Measurements from ENCODE around the gene MED14.

Gene MED14

DNA sequence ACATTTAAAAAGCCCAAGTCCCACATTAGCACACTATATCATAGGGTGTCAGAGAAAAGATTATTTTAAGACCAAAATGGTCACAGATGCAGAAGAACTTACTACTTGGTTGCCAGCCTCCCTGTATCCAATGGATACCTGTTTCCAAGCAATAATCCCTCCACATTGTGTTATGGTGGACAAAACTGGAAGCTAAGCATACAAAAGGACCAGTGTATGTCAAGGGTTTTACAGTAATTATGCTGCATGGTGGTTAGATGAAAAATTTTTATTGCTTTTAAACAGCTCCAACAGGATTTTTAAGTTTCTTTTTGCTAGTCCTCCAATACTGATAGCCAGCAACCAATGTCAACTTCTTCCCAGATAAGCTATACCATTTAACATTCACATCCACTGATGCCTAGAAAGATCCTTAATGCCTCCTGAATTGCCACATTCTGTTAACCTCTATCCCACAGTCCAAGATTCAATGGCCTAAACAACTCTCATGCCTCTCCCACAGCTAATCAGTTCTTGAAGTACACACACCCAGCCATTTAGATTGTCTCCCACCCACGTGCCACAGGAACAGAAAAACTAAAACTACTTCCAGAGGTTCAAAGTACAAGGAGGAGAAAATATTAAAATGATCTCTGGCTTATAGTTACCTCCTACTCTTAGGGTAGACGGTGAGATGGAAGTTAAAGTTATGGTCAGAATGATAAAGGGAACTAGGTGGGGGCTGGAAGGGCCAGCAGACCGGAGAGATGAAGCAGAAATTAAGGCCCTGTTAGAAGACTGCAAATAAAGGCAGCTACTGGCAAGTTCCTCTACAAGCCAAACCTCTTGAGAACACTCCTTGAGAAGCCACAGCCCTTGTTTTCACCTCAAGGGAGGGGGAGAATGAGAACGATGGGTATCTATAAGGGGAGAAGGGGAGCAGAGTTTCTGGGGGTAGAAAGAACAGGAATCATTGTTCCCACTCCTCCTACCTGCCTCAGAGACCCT, 5.5 kb downstream of the MED14 start:
- no peak for DNase-seq (ENCODE audit: low read depth)
- H3K4me3 ChIP-seq (ENCODE audit: low read length): no peak overlapping the region
- TF ChIP-seq, protein P1, sequence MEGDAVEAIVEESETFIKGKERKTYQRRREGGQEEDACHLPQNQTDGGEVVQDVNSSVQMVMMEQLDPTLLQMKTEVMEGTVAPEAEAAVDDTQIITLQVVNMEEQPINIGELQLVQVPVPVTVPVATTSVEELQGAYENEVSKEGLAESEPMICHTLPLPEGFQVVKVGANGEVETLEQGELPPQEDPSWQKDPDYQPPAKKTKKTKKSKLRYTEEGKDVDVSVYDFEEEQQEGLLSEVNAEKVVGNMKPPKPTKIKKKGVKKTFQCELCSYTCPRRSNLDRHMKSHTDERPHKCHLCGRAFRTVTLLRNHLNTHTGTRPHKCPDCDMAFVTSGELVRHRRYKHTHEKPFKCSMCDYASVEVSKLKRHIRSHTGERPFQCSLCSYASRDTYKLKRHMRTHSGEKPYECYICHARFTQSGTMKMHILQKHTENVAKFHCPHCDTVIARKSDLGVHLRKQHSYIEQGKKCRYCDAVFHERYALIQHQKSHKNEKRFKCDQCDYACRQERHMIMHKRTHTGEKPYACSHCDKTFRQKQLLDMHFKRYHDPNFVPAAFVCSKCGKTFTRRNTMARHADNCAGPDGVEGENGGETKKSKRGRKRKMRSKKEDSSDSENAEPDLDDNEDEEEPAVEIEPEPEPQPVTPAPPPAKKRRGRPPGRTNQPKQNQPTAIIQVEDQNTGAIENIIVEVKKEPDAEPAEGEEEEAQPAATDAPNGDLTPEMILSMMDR (conservative IDR thresholded peaks at IDR 0.05; ENCODE audit: low read length): no peak

DNA sequence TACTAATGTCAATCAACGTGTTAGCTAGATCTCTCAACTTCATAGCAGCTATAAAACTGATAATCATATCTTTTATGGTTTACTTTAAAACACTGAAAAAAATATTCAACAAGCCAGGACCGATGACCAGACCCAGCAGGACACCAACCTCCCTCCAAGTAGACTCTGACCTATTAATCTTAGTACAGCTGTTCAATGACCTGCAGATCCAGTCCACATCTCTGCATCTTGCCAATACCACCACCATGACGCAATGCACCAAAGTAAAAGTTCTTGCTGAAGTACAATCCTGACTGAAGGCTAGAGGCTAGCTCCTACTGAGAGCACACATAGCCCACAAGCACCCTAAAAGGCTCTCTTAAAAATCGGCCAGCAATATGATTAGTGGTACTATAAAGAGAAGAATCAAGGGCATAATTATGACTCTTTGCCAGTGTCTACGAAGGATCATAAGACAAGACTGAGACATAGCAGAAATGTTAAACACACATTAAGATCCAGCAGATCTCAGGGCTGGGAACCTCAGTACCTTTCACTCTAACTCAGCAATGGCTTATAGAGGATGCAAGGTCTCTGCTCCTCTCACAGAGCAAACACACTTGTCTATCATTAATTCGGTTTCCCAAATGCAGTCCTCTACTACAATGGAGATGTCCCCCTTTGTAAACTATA, 7.6 kb downstream of the MED14 start:
- peak; percentile 23 for DNase-seq (ENCODE audit: low read depth)
- no peak overlapping the region for H3K4me3 ChIP-seq (ENCODE audit: low read length)
- TF ChIP-seq, protein P1 (conservative IDR thresholded peaks at IDR 0.05; ENCODE audit: low read length): no peak

DNA sequence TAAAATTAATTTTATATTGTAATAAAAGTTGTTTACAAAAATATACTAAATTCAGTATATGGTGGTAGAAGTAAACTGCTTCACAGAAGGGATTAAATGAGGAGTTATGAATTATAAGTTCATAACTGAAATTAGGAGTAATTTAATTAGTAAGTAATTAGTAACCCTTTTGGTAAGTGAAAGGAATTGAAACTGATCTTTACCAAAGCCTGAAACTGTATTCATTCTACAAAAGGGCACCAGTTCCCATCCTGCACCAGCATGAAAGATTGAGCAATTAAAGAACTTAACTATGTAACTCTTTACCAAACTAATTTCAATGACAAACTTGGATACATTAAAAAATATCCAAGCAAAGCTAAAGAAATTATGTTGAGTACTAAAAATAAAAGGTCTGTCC, 8.2 kb downstream of the MED14 start:
- DNase-seq (ENCODE audit: low read depth): no peak
- H3K4me3 ChIP-seq (ENCODE audit: low read length): no peak overlapping the region
- TF ChIP-seq, protein P1 (conservative IDR thresholded peaks at IDR 0.05; ENCODE audit: low read length): no peak

DNA sequence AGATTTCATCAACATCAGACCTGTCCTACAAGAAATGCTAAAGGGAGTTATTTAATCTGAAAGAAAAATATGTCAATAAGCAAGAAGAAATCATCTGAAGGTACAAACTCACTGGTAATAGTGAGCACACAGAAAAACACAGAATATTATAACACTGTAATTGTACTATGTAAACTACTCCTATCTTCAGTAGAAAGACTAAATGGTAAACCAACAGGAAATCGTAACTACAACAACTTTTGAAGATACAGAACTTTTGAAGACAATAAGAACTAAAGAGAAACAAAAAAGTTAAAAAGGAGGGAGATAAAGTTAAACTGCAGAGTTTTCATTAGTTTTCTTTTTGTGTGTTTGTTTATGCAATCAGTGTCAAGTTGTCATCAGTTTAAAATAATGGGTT, 12.4 kb downstream of the MED14 start:
- no peak overlapping the region for H3K4me3 ChIP-seq (ENCODE audit: low read length)
- TF ChIP-seq, protein P1 (conservative IDR thresholded peaks at IDR 0.05; ENCODE audit: low read length): no peak
- no peak for DNase-seq (ENCODE audit: low read depth)

DNA sequence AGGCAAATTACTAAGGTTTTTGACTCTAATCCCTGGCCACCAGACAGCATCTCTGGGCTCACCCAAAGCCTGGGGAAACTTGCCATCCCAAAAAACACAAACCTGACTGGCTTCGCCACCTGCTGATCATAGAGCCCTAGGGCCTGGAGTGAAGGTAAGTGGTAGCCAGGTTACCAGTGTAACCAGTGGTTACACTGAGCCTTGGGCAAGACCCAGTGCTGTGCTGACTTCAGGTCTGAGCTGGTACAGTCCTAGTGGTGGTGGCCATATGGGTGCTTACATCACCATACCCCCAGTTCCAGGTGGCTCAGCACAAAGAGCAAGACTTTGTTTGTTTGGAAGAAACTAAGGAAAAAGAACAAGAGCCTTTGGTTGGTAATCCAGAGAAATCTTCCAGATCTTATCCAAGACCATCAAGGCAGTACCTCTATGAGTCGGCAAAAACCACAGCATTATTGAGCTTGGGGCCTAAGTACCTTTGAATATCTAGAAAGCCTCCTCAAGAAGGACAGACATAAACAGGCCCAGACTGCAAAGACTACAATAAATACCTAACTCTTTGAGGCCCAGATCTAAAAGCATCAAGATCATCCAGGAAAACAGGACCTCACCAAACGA, 13.7 kb downstream of the MED14 start:
- no peak for DNase-seq (ENCODE audit: low read depth)
- H3K4me3 ChIP-seq (ENCODE audit: low read length): no peak overlapping the region
- TF ChIP-seq, protein P1 (conservative IDR thresholded peaks at IDR 0.05; ENCODE audit: low read length): no peak

DNA sequence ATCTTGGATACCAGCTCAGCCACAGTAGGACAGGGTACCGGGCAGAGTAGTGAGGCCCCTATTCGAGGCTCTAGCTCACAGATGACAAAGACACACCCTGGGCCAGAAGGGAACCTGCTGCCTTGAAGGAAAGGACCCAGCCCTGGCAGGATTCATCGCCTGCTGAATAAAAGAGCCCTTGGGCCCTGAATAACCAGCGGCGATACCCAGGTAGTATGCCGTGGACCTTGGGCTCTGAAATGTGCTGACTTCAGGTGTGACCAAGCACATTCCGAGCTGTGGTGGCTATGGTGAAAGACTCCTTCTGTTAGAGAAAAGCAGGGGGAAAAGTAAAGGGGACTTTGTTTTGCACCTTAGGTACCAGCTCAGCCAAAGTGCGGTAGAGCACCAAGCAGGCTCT, 14.6 kb downstream of the MED14 start:
- no peak for DNase-seq (ENCODE audit: low read depth)
- TF ChIP-seq, protein P1 (conservative IDR thresholded peaks at IDR 0.05; ENCODE audit: low read length): no peak
- H3K4me3 ChIP-seq (ENCODE audit: low read length): no peak overlapping the region

All from AG10803 (cell line).